Pulmonary artery endothelial cell (primary cell): ENCODE measurements around the gene NOD2. TPM values are rescaled to one million over a fixed set of nuclear protein-coding genes. Genes with fewer than 3 reads are reported as not detected.

ENCODE experiments used
- DNase-seq: peaks from one replicate; pipeline ENCODE4 v3.0.0-alpha.2; 2011; ENCODE audit warnings: low read depth, low spot score
- total RNA-seq: library from RNA; depleted of rRNA; stranded (reverse); fragments of >200 nt; gene quantifications from 2 replicates; pipeline ENCODE4 v1.2.3, GENCODE V29; 2014

NOD2 gene
- total RNA-seq, 1 donor from 2014 or later = 0.26 TPM

DNA sequence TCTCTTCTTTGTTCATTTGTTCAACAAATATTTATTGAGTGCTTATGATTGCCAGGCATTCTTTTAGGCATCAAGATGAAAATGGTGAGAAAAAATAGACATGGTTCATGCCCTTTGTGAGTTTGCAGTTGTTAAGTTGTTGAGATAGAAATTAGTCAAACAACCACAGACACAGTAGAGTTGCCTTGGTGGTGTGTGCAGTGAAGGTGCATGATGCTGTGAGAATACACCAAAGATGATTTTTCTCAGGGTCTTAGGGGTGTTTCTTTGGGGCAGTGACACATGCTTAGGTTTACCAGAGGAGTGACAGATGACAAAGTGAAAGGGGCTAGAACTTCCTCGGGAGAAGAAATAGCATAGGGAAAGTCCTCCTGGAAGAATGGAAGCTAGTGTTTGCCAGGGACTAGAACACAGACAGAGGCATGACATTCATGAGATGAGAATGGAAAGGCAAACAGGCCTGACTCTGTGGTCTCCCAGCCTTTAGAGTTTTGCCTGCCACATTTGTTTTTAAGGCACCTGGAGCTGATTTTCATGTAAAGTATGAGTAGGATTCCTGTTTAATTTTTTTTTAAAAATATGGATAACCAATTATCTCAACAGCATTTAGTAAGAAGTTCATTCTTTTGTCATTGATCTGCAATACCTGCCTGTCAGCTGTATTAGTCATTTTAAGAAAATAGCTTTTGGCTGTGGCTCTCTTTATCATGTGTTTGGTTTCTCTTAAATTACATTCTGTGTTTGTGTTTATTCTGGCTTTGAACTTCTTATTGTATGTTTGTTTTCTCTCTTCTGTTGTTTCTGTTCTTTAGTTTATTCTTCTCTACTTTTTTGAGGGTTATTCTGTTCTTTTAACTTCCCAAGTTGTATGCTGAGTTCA is 85.1 kb downstream of the NOD2 start:
- DNase-seq = no peak

DNA sequence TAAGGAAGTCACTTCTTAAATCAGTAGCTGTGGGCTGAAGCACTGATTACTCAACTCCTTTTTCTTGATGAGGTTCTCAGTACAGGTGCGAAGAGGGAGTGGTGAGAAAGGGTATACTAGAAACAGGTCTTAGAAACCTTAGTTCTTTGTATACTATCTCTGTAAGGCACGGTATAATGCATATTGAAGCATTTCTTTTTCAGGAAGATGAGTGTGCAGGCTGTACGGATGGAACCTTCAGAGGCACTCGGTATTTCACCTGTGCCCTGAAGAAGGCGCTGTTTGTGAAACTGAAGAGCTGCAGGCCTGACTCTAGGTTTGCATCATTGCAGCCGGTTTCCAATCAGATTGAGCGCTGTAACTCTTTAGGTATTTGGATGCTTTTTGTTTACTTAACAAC is 87.6 kb downstream of the NOD2 start:
- DNase-seq = no peak

DNA sequence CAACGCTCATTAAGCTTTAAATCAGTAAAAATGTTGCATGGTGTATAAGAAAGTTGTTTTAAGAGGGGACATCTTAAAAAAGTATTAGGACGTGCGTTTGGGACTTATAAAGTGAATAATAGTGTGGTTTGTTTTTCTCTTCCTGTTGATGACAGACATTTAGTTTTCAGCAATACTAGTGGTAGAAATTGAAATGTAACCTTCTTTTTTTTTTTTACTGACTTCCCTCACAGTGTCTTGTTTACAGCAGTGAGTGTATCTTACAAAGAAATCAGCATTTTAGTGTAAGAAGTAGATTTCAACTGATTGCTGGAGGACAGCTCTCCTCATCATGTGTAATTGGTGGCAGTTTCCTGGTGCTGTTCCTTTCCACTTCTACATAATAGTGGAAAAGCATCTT is 88.1 kb downstream of the NOD2 start:
- no peak for DNase-seq

Other genes starting within 250 kb of the NOD2 start
- 0.07 and 0.11 TPM in 2 replicates for gene NKD1, start 145.2 kb upstream of the NOD2 start, total RNA-seq
- not detected in 2 replicates for gene SNX20, start 12.3 kb upstream of the NOD2 start, total RNA-seq
- gene CYLD, start 48.5 kb downstream of the NOD2 start, total RNA-seq = 24.7 and 65.8 TPM in 2 replicates